Type B pancreatic cell (in vitro differentiated cells): ENCODE measurements around the gene ZDHHC9. TPM values are rescaled to one million over a fixed set of nuclear protein-coding genes. Genes with fewer than 3 reads are reported as not detected.

ENCODE experiments used
- DNase-seq: peaks from one replicate; pipeline ENCODE4 v3.0.0; 2021; ENCODE audit warnings: mixed read lengths; ENCODE audit not compliant: unreplicated experiment; ENCODE audit errors: extremely low spot score
- H3K27ac Mint-ChIP-seq: 2 replicates; pipeline ENCODE4 v1.8.0; 2021; ENCODE audit warnings: mild to moderate bottlenecking, mixed read lengths
- H3K27me3 Mint-ChIP-seq: 2 replicates; pipeline ENCODE4 v1.8.0; 2021; ENCODE audit warnings: mixed read lengths
- H3K36me3 Mint-ChIP-seq: 2 replicates; pipeline ENCODE4 v1.8.0; 2021; ENCODE audit warnings: mixed read lengths
- H3K4me1 Mint-ChIP-seq: one replicate; pipeline ENCODE4 v1.8.0; 2021; ENCODE audit warnings: mixed read lengths; ENCODE audit not compliant: unreplicated experiment
- H3K4me3 Mint-ChIP-seq: 2 replicates; pipeline ENCODE4 v1.8.0; 2021; ENCODE audit warnings: mild to moderate bottlenecking, mixed read lengths
- H3K9me3 Mint-ChIP-seq: 2 replicates; pipeline ENCODE4 v1.8.0; 2021; ENCODE audit warnings: mixed read lengths
- total RNA-seq: library from RNA; stranded (reverse); gene quantifications from 2 replicates; pipeline ENCODE4 v1.2.1, GENCODE V29; 2021; ENCODE audit warnings: low replicate concordance
- TF ChIP-seq, protein P1 (sequence below): fragments of 200-600 bp; sonication (generic); conservative IDR thresholded peaks from 2 replicates; pipeline ENCODE4 v1.5.0; 2021; ENCODE audit warnings: antibody characterized with exemption, mild to moderate bottlenecking

Gene ZDHHC9
- total RNA-seq, 1 donor from 2014 or later: 35.3 TPM

DNA sequence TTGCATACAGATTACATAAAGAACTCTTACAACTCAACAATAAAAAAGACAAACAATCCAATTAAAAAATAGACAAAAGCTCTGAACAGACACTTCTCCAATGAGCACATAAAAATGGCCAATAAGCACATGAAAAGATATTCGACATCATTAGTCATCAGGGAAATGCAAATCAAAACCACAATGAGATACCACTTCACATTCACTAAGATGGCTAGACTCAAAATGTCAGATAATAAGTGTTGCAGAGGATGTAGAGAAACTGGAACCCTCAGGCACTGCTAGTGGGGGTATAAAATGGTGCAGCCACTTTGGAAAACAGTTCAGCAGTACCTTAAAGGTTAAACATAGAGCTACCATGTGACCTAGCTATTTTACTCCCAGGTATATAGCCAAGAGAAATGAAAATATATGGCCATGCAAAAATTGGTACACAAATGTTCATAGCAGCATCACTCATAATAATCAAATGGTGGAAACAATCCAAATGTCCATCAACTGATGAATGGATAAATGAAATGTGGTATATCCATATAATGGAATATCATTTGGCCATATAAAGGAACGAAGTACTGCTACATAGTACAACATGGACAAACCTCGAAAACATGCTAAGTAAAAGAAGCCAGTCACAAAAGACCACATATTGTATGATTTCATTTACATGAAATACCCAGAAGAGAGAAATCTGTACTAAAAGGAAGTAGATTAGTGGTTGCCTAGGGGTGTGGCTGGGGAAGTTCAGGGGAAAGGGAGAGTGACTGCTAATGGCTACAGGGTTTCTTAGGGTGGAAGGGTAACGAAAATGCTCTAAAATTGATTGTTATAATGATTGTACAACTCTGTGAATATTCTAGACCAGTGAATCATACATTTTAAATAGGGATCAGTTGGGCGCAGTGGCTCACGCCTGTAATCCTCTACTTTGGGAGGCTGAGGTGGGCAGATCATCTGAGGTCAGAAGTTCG lies 34.6 kb downstream of the ZDHHC9 start:
- Mint-ChIP-seq H3K27me3 (no peaks in the 10 kb centered on the region), H3K4me1 (no peaks in the 10 kb centered on the region), H3K9me3 (peaks cover 5% of the 10 kb centered on the region), H3K4me3 (no peak overlapping the region), H3K27ac (no peak overlapping the region), H3K36me3 (peaks cover 26% of the 10 kb centered on the region)
- DNase-seq: no peak
- TF ChIP-seq, protein P1, sequence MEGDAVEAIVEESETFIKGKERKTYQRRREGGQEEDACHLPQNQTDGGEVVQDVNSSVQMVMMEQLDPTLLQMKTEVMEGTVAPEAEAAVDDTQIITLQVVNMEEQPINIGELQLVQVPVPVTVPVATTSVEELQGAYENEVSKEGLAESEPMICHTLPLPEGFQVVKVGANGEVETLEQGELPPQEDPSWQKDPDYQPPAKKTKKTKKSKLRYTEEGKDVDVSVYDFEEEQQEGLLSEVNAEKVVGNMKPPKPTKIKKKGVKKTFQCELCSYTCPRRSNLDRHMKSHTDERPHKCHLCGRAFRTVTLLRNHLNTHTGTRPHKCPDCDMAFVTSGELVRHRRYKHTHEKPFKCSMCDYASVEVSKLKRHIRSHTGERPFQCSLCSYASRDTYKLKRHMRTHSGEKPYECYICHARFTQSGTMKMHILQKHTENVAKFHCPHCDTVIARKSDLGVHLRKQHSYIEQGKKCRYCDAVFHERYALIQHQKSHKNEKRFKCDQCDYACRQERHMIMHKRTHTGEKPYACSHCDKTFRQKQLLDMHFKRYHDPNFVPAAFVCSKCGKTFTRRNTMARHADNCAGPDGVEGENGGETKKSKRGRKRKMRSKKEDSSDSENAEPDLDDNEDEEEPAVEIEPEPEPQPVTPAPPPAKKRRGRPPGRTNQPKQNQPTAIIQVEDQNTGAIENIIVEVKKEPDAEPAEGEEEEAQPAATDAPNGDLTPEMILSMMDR: no peak

- no peaks in the 10 kb centered on the region for H3K27me3 Mint-ChIP-seq
- no peak for DNase-seq
- H3K9me3 Mint-ChIP-seq: peaks cover 5% of the 10 kb centered on the region
- H3K4me1 Mint-ChIP-seq: peaks cover 5% of the 10 kb centered on the region
- TF ChIP-seq, protein P1: no peak
- H3K27ac Mint-ChIP-seq: no peak overlapping the region
- peaks cover 28% of the 10 kb centered on the region for H3K36me3 Mint-ChIP-seq
- H3K4me3 Mint-ChIP-seq: no peak overlapping the region
Measured at GRCh38 chrX:129808158-129808828, 35.4 kb downstream of the ZDHHC9 start.

- peaks cover 9% of the 10 kb centered on the region for H3K4me1 Mint-ChIP-seq
- H3K36me3 Mint-ChIP-seq: peaks cover 15% of the 10 kb centered on the region
- peaks cover 5% of the 10 kb centered on the region for H3K9me3 Mint-ChIP-seq
- no peak overlapping the region for H3K4me3 Mint-ChIP-seq
- DNase-seq: no peak
- TF ChIP-seq, protein P1: no peak
- no peaks in the 10 kb centered on the region for H3K27me3 Mint-ChIP-seq
- no peak overlapping the region for H3K27ac Mint-ChIP-seq
Measured at GRCh38 chrX:129804806-129805205, 38.9 kb downstream of the ZDHHC9 start.

DNA sequence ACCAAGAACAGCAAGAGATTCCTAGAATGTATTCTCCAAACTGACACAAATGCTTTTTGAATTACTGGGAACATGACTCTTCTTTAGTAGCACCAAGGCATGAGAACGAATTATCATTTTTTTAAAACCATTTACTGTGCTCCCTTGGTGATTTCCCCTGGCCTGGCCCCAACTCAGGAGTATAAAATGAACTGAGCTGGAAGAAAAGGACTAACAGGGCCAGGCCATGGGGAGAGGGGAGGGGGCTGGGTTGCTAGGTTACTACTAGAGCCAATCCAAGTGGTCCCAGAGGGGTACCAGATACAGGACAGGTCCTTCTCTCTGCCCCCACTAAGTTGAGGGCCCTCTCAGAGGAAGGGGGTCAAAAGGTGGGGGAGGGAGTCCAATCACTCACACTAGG lies 40.8 kb downstream of the ZDHHC9 start:
- H3K36me3 Mint-ChIP-seq: peaks cover 3% of the 10 kb centered on the region
- TF ChIP-seq, protein P1: no peak
- H3K27ac Mint-ChIP-seq: no peak overlapping the region
- no peaks in the 10 kb centered on the region for H3K9me3 Mint-ChIP-seq
- H3K4me3 Mint-ChIP-seq: no peak overlapping the region
- H3K27me3 Mint-ChIP-seq: no peaks in the 10 kb centered on the region
- DNase-seq: no peak
- peaks cover 9% of the 10 kb centered on the region for H3K4me1 Mint-ChIP-seq

- TF ChIP-seq, protein P1: no peak
- no peak for DNase-seq
- Mint-ChIP-seq H3K4me1 (peaks cover 9% of the 10 kb centered on the region), H3K9me3 (no peaks in the 10 kb centered on the region), H3K36me3 (peaks cover 6% of the 10 kb centered on the region), H3K27ac (no peak overlapping the region), H3K27me3 (no peaks in the 10 kb centered on the region), H3K4me3 (no peak overlapping the region)
Measured at GRCh38 chrX:129800186-129800585, 43.5 kb downstream of the ZDHHC9 start.
